ENCODE data around the gene SYNDIG1. TPM values are rescaled to one million over a fixed set of nuclear protein-coding genes. Genes with fewer than 3 reads are reported as not detected.

Gene SYNDIG1
- total RNA-seq, 1 donor from 2014 or later: 0.49 TPM

GRCh38 chr20:24603454-24603853, 134.0 kb downstream of the SYNDIG1 start:
- H3K4me1 Mint-ChIP-seq: no peaks in the 10 kb centered on the region
- H3K27me3 Mint-ChIP-seq (ENCODE audit: low read depth): peaks cover 10% of the 10 kb centered on the region
- DNase-seq (ENCODE audit: low read depth, low spot score): no peak
- TF ChIP-seq, protein P1, sequence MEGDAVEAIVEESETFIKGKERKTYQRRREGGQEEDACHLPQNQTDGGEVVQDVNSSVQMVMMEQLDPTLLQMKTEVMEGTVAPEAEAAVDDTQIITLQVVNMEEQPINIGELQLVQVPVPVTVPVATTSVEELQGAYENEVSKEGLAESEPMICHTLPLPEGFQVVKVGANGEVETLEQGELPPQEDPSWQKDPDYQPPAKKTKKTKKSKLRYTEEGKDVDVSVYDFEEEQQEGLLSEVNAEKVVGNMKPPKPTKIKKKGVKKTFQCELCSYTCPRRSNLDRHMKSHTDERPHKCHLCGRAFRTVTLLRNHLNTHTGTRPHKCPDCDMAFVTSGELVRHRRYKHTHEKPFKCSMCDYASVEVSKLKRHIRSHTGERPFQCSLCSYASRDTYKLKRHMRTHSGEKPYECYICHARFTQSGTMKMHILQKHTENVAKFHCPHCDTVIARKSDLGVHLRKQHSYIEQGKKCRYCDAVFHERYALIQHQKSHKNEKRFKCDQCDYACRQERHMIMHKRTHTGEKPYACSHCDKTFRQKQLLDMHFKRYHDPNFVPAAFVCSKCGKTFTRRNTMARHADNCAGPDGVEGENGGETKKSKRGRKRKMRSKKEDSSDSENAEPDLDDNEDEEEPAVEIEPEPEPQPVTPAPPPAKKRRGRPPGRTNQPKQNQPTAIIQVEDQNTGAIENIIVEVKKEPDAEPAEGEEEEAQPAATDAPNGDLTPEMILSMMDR (conservative IDR thresholded peaks at IDR 0.05): no peak
- H3K36me3 Mint-ChIP-seq (ENCODE audit: low read depth): peaks cover 2% of the 10 kb centered on the region
- peaks cover 12% of the 10 kb centered on the region for H3K9me3 Mint-ChIP-seq
- no peak overlapping the region for H3K27ac Mint-ChIP-seq (ENCODE audit: unreplicated experiment)
- no peak overlapping the region for H3K4me3 Mint-ChIP-seq

- Mint-ChIP-seq H3K27ac (ENCODE audit: unreplicated experiment) (no peak overlapping the region), H3K4me3 (no peak overlapping the region), H3K9me3 (peaks cover 9% of the 10 kb centered on the region), H3K27me3 (ENCODE audit: low read depth) (peaks cover 10% of the 10 kb centered on the region), H3K4me1 (no peaks in the 10 kb centered on the region), H3K36me3 (ENCODE audit: low read depth) (no peaks in the 10 kb centered on the region)
- TF ChIP-seq, protein P1 (conservative IDR thresholded peaks at IDR 0.05): no peak
- DNase-seq (ENCODE audit: low read depth, low spot score): no peak
These were observed 135.7 kb downstream of the SYNDIG1 start for GRCh38 chr20:24604966-24605665.

- Mint-ChIP-seq H3K4me3 (no peak overlapping the region), H3K27me3 (ENCODE audit: low read depth) (peaks cover 10% of the 10 kb centered on the region), H3K9me3 (peaks cover 8% of the 10 kb centered on the region), H3K36me3 (ENCODE audit: low read depth) (no peaks in the 10 kb centered on the region), H3K4me1 (no peaks in the 10 kb centered on the region), H3K27ac (ENCODE audit: unreplicated experiment) (no peak overlapping the region)
- TF ChIP-seq, protein P1 (conservative IDR thresholded peaks at IDR 0.05): no peak
- no peak for DNase-seq (ENCODE audit: low read depth, low spot score)
These were observed 136.6 kb downstream of the SYNDIG1 start for GRCh38 chr20:24605937-24606455.

DNA sequence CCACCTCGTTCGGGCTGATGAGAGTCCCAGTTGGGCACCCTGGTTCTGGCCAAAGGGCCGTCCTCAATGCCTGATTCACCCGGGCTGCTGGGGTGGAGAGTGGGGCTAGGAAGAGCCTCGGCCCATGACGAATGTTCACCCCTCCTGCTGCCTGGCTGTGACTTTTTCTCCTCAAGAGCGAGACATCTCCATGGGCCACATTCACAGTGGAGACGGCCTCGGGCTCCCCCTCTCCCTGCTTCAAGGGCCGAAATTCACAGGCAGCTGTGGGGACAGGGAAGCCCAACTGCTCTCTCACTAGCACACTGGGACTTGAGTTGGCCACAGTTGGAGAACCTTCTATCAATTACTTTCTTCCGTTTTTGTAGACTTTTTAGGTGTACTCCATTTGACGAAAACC, 138.0 kb downstream of the SYNDIG1 start:
- Mint-ChIP-seq H3K4me3 (no peak overlapping the region), H3K36me3 (ENCODE audit: low read depth) (no peaks in the 10 kb centered on the region), H3K27me3 (ENCODE audit: low read depth) (peaks cover 10% of the 10 kb centered on the region), H3K9me3 (peaks cover under 1% of the 10 kb centered on the region), H3K27ac (ENCODE audit: unreplicated experiment) (no peak overlapping the region), H3K4me1 (no peaks in the 10 kb centered on the region)
- DNase-seq (ENCODE audit: low read depth, low spot score): no peak
- TF ChIP-seq, protein P1 (conservative IDR thresholded peaks at IDR 0.05): no peak

DNA sequence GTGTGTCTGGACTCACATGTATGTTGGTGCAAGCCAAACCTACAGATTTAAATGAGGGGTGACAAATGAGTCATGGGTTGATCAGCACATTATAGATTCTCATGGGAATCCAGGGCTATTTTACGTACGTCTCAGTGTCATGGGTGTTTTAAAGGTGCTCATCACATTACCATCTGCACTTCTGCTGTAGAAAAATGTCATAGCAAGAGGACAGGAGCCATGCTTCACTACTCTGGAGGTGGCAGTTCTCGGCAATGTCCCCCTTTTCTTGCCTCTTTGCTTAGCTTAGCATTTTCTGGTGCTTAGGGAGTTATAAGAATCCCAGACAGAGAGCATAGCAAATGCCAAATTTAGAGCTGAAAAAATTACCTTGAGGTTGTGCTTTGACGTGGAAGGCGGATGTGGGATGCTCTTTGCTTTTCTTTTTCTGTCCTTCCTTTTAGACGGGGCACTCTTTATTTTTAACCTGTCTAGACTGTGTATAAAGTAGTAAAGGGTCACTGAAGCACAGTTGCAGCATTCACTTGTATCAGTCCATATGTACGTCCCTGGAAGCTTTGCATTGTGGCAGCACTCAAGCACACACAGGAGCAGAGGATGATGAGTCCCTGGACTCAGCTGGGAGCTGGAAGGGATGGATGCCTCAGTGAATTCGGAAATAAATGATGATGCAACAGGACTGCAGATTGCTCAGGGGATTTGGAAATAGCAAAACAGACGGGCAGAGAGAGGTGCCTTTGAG, 139.7 kb downstream of the SYNDIG1 start:
- Mint-ChIP-seq H3K27me3 (ENCODE audit: low read depth) (peaks cover 6% of the 10 kb centered on the region), H3K9me3 (no peaks in the 10 kb centered on the region), H3K36me3 (ENCODE audit: low read depth) (no peaks in the 10 kb centered on the region), H3K4me3 (no peak overlapping the region), H3K27ac (ENCODE audit: unreplicated experiment) (no peak overlapping the region), H3K4me1 (no peaks in the 10 kb centered on the region)
- no peak for DNase-seq (ENCODE audit: low read depth, low spot score)
- TF ChIP-seq, protein P1 (conservative IDR thresholded peaks at IDR 0.05): no peak
